GM23338 (cell line): ENCODE results near the gene FCN1.

Experiments
- EZH2 ChIP-seq: fragments of 200-600 bp; sonication (generic); IDR thresholded peaks from one replicate; pipeline ENCODE4 v1.8.0; 2017; ENCODE audit warnings: antibody characterized with exemption, mild to moderate bottlenecking, low read depth; ENCODE audit not compliant: unreplicated experiment
- EZH2phosphoT487 ChIP-seq: fragments of 200-600 bp; sonication (generic); IDR thresholded peaks from one replicate; pipeline ENCODE4 v1.8.1; 2018; ENCODE audit warnings: antibody characterized with exemption; ENCODE audit not compliant: unreplicated experiment
- NANOG ChIP-seq: IDR thresholded peaks from 2 replicates; pipeline ENCODE4 v1.6.1; 2016; ENCODE audit warnings: antibody characterized with exemption, borderline replicate concordance
- POLR2AphosphoS5 ChIP-seq: IDR thresholded peaks from 2 replicates; pipeline ENCODE4 v1.6.1; 2016; ENCODE audit warnings: antibody characterized with exemption, low read depth
- TF ChIP-seq, protein P1 (sequence below), 2 experiments: fragments of 200-600 bp in 1 of 2; sonication (generic) in 1 of 2; conservative IDR thresholded peaks; 2 replicates each; pipeline versions ENCODE4 v1.5.1 to v1.6.1; 2016 to 2017; ENCODE audit warnings: antibody characterized with exemption in 2 of 2, low read depth in 2 of 2, mild to moderate bottlenecking in 2 of 2, moderate library complexity in 1 of 2
- TF ChIP-seq, protein P2 (sequence below): IDR thresholded peaks from 2 replicates; pipeline ENCODE4 v1.6.1; 2016; ENCODE audit warnings: antibody characterized with exemption
- TF ChIP-seq, protein P3 (sequence below): fragments of 250-450 bp; sonication (Bioruptor Pico); IDR thresholded peaks from 2 replicates; pipeline ENCODE4 v1.5.0; 2020; ENCODE audit warnings: mild to moderate bottlenecking, moderate library complexity
- TF ChIP-seq, protein P4 (sequence below): IDR thresholded peaks from one replicate; pipeline ENCODE4 v1.6.1; 2018; ENCODE audit warnings: antibody characterized with exemption; ENCODE audit not compliant: unreplicated experiment

DNA sequence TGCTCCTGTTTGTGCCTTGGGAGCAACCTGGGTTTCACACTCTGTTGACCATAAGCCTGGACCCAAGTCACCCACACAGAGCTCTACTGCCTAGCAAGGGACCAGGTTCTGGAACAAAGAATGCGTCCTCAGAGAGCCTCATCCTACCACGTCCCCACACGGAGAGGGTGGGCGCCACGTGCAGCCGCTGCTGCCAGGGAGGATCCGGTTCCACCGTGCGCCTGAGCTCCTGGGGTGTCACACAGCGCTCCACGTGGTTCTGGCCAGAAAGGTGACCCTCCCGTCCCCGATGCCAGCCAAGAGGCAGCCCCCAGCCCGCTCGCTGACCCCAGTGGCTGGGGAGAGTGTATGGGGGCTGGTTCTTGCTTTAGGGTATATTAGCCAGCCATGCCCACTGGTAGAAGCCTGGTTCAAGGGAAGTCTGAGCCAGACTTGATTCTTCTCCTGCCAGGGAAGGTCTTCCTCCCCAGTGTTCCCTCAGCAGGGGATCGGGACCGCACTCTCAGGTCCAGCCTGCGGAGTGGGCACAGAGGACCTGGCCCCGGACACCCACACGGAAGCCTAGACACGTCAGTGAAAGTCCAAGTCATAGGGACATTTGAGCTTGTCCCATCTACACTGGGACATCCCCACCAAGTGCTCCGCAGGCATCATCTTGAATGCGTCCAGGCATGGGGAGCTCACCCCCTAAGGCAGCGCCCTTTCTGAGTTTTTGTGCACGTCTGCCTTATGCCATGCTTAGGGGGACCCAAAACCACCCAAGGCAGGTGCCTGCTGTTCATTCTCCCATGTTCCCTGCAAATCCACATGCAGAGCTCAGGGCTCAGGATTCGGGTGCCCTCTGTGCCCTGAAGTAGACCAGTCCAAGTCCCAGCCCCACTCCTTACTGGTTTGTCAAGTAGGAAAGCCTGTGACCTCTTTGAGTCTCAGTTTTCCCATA lies 2.4 kb downstream of the FCN1 start:
- TF ChIP-seq EZH2 (no peak), EZH2phosphoT487 (no peak), POLR2AphosphoS5 (no peak), NANOG (no peak)
- TF ChIP-seq, protein P1, sequence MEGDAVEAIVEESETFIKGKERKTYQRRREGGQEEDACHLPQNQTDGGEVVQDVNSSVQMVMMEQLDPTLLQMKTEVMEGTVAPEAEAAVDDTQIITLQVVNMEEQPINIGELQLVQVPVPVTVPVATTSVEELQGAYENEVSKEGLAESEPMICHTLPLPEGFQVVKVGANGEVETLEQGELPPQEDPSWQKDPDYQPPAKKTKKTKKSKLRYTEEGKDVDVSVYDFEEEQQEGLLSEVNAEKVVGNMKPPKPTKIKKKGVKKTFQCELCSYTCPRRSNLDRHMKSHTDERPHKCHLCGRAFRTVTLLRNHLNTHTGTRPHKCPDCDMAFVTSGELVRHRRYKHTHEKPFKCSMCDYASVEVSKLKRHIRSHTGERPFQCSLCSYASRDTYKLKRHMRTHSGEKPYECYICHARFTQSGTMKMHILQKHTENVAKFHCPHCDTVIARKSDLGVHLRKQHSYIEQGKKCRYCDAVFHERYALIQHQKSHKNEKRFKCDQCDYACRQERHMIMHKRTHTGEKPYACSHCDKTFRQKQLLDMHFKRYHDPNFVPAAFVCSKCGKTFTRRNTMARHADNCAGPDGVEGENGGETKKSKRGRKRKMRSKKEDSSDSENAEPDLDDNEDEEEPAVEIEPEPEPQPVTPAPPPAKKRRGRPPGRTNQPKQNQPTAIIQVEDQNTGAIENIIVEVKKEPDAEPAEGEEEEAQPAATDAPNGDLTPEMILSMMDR (conservative IDR thresholded peaks at IDR 0.05; ENCODE audit: low read depth in 2 of 2) = no peak
- TF ChIP-seq, protein P2, sequence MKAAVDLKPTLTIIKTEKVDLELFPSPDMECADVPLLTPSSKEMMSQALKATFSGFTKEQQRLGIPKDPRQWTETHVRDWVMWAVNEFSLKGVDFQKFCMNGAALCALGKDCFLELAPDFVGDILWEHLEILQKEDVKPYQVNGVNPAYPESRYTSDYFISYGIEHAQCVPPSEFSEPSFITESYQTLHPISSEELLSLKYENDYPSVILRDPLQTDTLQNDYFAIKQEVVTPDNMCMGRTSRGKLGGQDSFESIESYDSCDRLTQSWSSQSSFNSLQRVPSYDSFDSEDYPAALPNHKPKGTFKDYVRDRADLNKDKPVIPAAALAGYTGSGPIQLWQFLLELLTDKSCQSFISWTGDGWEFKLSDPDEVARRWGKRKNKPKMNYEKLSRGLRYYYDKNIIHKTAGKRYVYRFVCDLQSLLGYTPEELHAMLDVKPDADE = no peak
- TF ChIP-seq, protein P3, sequence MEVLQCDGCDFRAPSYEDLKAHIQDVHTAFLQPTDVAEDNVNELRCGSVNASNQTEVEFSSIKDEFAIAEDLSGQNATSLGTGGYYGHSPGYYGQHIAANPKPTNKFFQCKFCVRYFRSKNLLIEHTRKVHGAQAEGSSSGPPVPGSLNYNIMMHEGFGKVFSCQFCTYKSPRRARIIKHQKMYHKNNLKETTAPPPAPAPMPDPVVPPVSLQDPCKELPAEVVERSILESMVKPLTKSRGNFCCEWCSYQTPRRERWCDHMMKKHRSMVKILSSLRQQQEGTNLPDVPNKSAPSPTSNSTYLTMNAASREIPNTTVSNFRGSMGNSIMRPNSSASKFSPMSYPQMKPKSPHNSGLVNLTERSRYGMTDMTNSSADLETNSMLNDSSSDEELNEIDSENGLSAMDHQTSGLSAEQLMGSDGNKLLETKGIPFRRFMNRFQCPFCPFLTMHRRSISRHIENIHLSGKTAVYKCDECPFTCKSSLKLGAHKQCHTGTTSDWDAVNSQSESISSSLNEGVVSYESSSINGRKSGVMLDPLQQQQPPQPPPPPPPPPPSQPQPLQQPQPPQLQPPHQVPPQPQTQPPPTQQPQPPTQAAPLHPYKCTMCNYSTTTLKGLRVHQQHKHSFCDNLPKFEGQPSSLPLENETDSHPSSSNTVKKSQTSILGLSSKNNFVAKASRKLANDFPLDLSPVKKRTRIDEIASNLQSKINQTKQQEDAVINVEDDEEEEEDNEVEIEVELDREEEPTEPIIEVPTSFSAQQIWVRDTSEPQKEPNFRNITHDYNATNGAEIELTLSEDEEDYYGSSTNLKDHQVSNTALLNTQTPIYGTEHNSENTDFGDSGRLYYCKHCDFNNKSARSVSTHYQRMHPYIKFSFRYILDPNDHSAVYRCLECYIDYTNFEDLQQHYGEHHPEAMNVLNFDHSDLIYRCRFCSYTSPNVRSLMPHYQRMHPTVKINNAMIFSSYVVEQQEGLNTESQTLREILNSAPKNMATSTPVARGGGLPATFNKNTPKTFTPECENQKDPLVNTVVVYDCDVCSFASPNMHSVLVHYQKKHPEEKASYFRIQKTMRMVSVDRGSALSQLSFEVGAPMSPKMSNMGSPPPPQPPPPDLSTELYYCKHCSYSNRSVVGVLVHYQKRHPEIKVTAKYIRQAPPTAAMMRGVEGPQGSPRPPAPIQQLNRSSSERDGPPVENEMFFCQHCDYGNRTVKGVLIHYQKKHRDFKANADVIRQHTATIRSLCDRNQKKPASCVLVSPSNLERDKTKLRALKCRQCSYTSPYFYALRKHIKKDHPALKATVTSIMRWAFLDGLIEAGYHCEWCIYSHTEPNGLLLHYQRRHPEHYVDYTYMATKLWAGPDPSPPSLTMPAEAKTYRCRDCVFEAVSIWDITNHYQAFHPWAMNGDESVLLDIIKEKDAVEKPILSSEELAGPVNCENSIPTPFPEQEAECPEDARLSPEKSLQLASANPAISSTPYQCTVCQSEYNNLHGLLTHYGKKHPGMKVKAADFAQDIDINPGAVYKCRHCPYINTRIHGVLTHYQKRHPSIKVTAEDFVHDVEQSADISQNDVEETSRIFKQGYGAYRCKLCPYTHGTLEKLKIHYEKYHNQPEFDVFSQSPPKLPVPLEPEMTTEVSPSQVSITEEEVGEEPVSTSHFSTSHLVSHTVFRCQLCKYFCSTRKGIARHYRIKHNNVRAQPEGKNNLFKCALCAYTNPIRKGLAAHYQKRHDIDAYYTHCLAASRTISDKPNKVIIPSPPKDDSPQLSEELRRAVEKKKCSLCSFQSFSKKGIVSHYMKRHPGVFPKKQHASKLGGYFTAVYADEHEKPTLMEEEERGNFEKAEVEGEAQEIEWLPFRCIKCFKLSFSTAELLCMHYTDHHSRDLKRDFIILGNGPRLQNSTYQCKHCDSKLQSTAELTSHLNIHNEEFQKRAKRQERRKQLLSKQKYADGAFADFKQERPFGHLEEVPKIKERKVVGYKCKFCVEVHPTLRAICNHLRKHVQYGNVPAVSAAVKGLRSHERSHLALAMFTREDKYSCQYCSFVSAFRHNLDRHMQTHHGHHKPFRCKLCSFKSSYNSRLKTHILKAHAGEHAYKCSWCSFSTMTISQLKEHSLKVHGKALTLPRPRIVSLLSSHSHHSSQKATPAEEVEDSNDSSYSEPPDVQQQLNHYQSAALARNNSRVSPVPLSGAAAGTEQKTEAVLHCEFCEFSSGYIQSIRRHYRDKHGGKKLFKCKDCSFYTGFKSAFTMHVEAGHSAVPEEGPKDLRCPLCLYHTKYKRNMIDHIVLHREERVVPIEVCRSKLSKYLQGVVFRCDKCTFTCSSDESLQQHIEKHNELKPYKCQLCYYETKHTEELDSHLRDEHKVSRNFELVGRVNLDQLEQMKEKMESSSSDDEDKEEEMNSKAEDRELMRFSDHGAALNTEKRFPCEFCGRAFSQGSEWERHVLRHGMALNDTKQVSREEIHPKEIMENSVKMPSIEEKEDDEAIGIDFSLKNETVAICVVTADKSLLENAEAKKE (CRISPR knock-in tag) = no peak
- TF ChIP-seq, protein P4, sequence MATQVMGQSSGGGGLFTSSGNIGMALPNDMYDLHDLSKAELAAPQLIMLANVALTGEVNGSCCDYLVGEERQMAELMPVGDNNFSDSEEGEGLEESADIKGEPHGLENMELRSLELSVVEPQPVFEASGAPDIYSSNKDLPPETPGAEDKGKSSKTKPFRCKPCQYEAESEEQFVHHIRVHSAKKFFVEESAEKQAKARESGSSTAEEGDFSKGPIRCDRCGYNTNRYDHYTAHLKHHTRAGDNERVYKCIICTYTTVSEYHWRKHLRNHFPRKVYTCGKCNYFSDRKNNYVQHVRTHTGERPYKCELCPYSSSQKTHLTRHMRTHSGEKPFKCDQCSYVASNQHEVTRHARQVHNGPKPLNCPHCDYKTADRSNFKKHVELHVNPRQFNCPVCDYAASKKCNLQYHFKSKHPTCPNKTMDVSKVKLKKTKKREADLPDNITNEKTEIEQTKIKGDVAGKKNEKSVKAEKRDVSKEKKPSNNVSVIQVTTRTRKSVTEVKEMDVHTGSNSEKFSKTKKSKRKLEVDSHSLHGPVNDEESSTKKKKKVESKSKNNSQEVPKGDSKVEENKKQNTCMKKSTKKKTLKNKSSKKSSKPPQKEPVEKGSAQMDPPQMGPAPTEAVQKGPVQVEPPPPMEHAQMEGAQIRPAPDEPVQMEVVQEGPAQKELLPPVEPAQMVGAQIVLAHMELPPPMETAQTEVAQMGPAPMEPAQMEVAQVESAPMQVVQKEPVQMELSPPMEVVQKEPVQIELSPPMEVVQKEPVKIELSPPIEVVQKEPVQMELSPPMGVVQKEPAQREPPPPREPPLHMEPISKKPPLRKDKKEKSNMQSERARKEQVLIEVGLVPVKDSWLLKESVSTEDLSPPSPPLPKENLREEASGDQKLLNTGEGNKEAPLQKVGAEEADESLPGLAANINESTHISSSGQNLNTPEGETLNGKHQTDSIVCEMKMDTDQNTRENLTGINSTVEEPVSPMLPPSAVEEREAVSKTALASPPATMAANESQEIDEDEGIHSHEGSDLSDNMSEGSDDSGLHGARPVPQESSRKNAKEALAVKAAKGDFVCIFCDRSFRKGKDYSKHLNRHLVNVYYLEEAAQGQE = no peak
